GM12891 (cell line): ENCODE results near the gene LAPTM4A.

Experiments used
- POLR2A ChIP-seq: IDR thresholded peaks from 2 replicates; pipeline ENCODE4 v1.6.1; 2011; ENCODE audit warnings: low read depth, low read length, control low read depth
- POLR2AphosphoS5 ChIP-seq: IDR thresholded peaks from 2 replicates; pipeline ENCODE4 v1.6.1; 2011; ENCODE audit warnings: low read depth, low read length, control low read depth
- SPI1 ChIP-seq: IDR thresholded peaks from 2 replicates; pipeline ENCODE4 v1.6.1; 2011; ENCODE audit warnings: low read depth, low read length, control low read depth
- TAF1 ChIP-seq: IDR thresholded peaks from 2 replicates; pipeline ENCODE4 v1.6.1; 2011; ENCODE audit warnings: low read depth, low read length, control low read depth

- TF ChIP-seq POLR2A = no peak
- TF ChIP-seq SPI1 = no peak
- no peak for TF ChIP-seq POLR2AphosphoS5
- no peak for TF ChIP-seq TAF1
Observed at GRCh38 chr2:20052861-20053281, 1.4 kb upstream of the LAPTM4A start.
